ENCODE data around the gene KCNJ15.

DNA sequence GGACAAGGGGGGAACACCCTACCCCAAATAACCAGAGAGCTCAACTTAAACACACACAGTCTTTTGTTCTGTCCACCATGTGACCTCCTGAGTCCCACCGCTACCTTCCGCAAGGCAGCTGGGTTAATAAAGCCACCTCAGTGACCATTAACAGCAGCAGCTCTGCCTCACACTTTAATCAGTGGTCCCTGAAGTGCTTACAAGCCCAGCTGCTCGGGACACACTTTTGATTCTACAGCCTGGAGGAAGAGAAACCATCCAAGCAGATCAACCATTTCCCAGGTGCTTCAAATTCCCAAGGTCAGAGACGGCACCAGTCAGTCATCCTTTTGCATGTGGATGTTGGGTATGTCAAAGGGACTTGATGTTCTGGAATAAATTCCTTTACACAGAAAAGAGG lies 70.1 kb downstream of the KCNJ15 start:
- TF ChIP-seq, protein P1, sequence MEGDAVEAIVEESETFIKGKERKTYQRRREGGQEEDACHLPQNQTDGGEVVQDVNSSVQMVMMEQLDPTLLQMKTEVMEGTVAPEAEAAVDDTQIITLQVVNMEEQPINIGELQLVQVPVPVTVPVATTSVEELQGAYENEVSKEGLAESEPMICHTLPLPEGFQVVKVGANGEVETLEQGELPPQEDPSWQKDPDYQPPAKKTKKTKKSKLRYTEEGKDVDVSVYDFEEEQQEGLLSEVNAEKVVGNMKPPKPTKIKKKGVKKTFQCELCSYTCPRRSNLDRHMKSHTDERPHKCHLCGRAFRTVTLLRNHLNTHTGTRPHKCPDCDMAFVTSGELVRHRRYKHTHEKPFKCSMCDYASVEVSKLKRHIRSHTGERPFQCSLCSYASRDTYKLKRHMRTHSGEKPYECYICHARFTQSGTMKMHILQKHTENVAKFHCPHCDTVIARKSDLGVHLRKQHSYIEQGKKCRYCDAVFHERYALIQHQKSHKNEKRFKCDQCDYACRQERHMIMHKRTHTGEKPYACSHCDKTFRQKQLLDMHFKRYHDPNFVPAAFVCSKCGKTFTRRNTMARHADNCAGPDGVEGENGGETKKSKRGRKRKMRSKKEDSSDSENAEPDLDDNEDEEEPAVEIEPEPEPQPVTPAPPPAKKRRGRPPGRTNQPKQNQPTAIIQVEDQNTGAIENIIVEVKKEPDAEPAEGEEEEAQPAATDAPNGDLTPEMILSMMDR (IDR thresholded peaks at IDR 0.05): no peak
- TF ChIP-seq POLR2A (IDR thresholded peaks at IDR 0.05): no peak

Measured in esophagus squamous epithelium (tissue), 4 donors.